ENCODE data around the gene CD207. TPM values are rescaled to one million over a fixed set of nuclear protein-coding genes. Genes with fewer than 3 reads are reported as not detected.

Gene CD207
- total and polyA plus RNA-seq, 4 donors = not detected

GRCh38 chr2:70790136-70790828 is 45.3 kb downstream of the CD207 start, which contains the start of gene FIGLA:
Gene FIGLA (minus strand): TSS chr2:70790643. CDS start chr2:70790638, 5 bp downstream.
- Histone ChIP-seq H3K9me3 (ENCODE audit: control insufficient read depth in 4 of 4, low read length in 3 of 4) (no peaks in the 10 kb centered on the region), H3K4me1 (ENCODE audit: control insufficient read depth in 4 of 4, insufficient read depth in 4 of 4, low read length in 3 of 4) (peaks cover 7 to 12% (median 9%) of the 10 kb centered on the region in 4 donors), H3K36me3 (ENCODE audit: control insufficient read depth in 4 of 4, insufficient read depth in 3 of 4, low read depth in 1 of 4, low read length in 3 of 4) (no peaks in the 10 kb centered on the region), H3K27ac (ENCODE audit: low read depth in 1 of 2, low read length in 2 of 2) (no peak within 1 kb of the TSS), H3K27me3 (ENCODE audit: control insufficient read depth in 4 of 4, insufficient read depth in 4 of 4, low read length in 3 of 4) (peaks cover 0 to 25% (median 12%) of the 10 kb centered on the region in 4 donors), H3K9ac (ENCODE audit: low read depth in 1 of 2, low read length in 2 of 2) (no peak within 1 kb of the TSS), H3K4me3 (ENCODE audit: low read depth in 1 of 3, low read length in 3 of 3) (peak within 1 kb of the TSS in 1 of 3 donors; percentile 41)
- WGBS = 6% methylated on average over 69 of the region's 69 CpGs
- DNase-seq (ENCODE audit: low spot score) = no peak
- TF ChIP-seq SP1 (IDR thresholded peaks at IDR 0.05) (no peak), GABPA (IDR thresholded peaks at IDR 0.05 in 1 of 2, conservative IDR thresholded peaks at IDR 0.05 in 1 of 2) (no peak), TAF1 (conservative IDR thresholded peaks at IDR 0.05) (no peak), RAD21 (IDR thresholded peaks at IDR 0.05) (no peak), EGR1 (IDR thresholded peaks at IDR 0.05; ENCODE audit: low read depth in 2 of 2) (no peak), YY1 (IDR thresholded peaks at IDR 0.05) (no peak), JUND (IDR thresholded peaks at IDR 0.05) (no peak), NR2F2 (IDR thresholded peaks at IDR 0.05) (no peak), FOXA1 (IDR thresholded peaks at IDR 0.05) (no peak)

DNA sequence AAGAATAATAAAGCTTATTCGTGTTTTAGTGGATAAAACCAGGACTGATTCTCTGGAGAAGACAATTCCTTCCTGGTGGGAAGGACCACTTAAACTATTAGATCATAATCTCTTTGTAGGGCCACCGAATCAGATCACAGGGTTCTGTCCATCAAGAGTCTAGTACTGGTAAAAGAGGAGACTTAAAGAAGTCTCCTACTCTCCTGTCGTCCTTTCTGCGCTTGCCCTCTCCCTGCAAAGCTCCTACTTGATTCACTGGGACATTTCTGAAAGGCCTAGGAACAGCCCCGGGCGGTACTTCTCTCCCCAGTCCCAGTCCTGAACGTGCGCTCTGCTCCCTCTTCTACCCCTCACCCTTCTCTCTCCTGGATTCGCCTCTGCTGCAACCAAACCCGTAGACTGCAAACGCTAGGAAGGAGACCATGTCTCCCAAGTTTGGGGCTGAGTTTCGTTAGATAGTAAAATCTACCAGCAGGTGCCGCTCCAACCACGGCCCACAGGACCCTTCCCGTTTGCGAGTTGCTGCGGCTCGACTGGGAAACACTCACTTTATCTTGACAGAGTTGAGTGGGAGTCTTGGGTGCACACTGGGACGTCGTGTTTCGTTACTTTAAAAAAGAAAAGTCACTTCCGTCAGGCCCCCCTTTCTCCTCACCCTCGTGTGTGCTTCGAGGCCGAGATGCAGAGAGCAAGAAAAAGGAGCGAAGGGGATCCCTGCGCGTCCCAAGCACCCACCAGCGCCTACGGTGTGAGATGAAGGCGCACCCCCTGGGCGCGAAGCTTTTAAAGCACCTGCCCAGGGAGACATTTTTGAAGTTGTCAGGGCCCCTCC is 46.1 kb downstream of the CD207 start:
- peak; percentile 77 to 84 for TF ChIP-seq RAD21 (IDR thresholded peaks at IDR 0.05)
- TF ChIP-seq, protein P1, sequence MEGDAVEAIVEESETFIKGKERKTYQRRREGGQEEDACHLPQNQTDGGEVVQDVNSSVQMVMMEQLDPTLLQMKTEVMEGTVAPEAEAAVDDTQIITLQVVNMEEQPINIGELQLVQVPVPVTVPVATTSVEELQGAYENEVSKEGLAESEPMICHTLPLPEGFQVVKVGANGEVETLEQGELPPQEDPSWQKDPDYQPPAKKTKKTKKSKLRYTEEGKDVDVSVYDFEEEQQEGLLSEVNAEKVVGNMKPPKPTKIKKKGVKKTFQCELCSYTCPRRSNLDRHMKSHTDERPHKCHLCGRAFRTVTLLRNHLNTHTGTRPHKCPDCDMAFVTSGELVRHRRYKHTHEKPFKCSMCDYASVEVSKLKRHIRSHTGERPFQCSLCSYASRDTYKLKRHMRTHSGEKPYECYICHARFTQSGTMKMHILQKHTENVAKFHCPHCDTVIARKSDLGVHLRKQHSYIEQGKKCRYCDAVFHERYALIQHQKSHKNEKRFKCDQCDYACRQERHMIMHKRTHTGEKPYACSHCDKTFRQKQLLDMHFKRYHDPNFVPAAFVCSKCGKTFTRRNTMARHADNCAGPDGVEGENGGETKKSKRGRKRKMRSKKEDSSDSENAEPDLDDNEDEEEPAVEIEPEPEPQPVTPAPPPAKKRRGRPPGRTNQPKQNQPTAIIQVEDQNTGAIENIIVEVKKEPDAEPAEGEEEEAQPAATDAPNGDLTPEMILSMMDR (IDR thresholded peaks at IDR 0.05; ENCODE audit: low read depth, low read length, missing input control) = peak; percentile 44
- no peak for TF ChIP-seq RXRA (IDR thresholded peaks at IDR 0.05)
- TF ChIP-seq TAF1 (conservative IDR thresholded peaks at IDR 0.05) = no peak
- Histone ChIP-seq H3K27ac (ENCODE audit: low read depth in 1 of 2, low read length in 2 of 2) (no peak overlapping the region), H3K9ac (ENCODE audit: low read depth in 1 of 2, low read length in 2 of 2) (no peak overlapping the region), H3K4me1 (ENCODE audit: control insufficient read depth in 4 of 4, insufficient read depth in 4 of 4, low read length in 3 of 4) (peaks cover 7 to 12% (median 9%) of the 10 kb centered on the region in 4 donors), H3K27me3 (ENCODE audit: control insufficient read depth in 4 of 4, insufficient read depth in 4 of 4, low read length in 3 of 4) (peaks cover 0 to 25% (median 12%) of the 10 kb centered on the region in 4 donors), H3K36me3 (ENCODE audit: control insufficient read depth in 4 of 4, insufficient read depth in 3 of 4, low read depth in 1 of 4, low read length in 3 of 4) (no peaks in the 10 kb centered on the region), H3K9me3 (ENCODE audit: control insufficient read depth in 4 of 4, low read length in 3 of 4) (no peaks in the 10 kb centered on the region), H3K4me3 (ENCODE audit: low read depth in 1 of 3, low read length in 3 of 3) (peak overlapping the region in 1 of 3 donors; percentile 41)
- DNase-seq (ENCODE audit: low spot score) = peak; percentile 61
- WGBS = 7% methylated on average over 33 of the region's 33 CpGs

GRCh38 chr2:70785137-70785911 is 50.3 kb downstream of the CD207 start:
- peaks cover 3 to 11% (median 9%) of the 10 kb centered on the region in 4 donors for H3K4me1 ChIP-seq (ENCODE audit: control insufficient read depth in 4 of 4, insufficient read depth in 4 of 4, low read length in 3 of 4)
- H3K27me3 ChIP-seq (ENCODE audit: control insufficient read depth in 4 of 4, insufficient read depth in 4 of 4, low read length in 3 of 4) = peaks cover 0 to 18% (median 5%) of the 10 kb centered on the region in 4 donors
- TF ChIP-seq RAD21 (IDR thresholded peaks at IDR 0.05) = peak; percentile 41 to 47
- TF ChIP-seq HNF4A (conservative IDR thresholded peaks at IDR 0.05) = no peak
- no peak overlapping the region for H3K4me3 ChIP-seq (ENCODE audit: low read depth in 1 of 3, low read length in 3 of 3)
- no peaks in the 10 kb centered on the region for H3K9me3 ChIP-seq (ENCODE audit: control insufficient read depth in 4 of 4, low read length in 3 of 4)
- no peaks in the 10 kb centered on the region for H3K36me3 ChIP-seq (ENCODE audit: control insufficient read depth in 4 of 4, insufficient read depth in 3 of 4, low read depth in 1 of 4, low read length in 3 of 4)
- no peak overlapping the region for H3K9ac ChIP-seq (ENCODE audit: low read depth in 1 of 2, low read length in 2 of 2)
- peak; percentile 50 for DNase-seq (ENCODE audit: low spot score)
- 22% methylated on average over 7 of the region's 7 CpGs for WGBS
- no peak overlapping the region for H3K27ac ChIP-seq (ENCODE audit: low read depth in 1 of 2, low read length in 2 of 2)

Data from liver (tissue), 9 donors.